WTC11 (cell line): ENCODE measurements around the gene ADGRV1.

Source experiments
- CTCF ChIP-seq: fragments of 200-600 bp; IDR thresholded peaks from 2 replicates; pipeline ENCODE4 v1.8.0; 2022; ENCODE audit warnings: antibody characterized with exemption
- ELF4 ChIP-seq: sonication (generic); formaldehyde crosslinking; IDR thresholded peaks from 2 replicates; pipeline ENCODE4 v1.8.1; 2022; ENCODE audit warnings: low read depth, mild to moderate bottlenecking, moderate library complexity, missing genetic modification reagents
- TEAD1 ChIP-seq: sonication (generic); formaldehyde crosslinking; IDR thresholded peaks from 2 replicates; pipeline ENCODE4 v1.8.0; 2022; ENCODE audit warnings: mild to moderate bottlenecking, missing genetic modification reagents
- ZBTB21 ChIP-seq: sonication (generic); formaldehyde crosslinking; IDR thresholded peaks from 2 replicates; pipeline ENCODE4 v1.8.1; 2023; ENCODE audit warnings: mild to moderate bottlenecking, missing genetic modification reagents, borderline replicate concordance
- TF ChIP-seq, protein P1 (sequence below): sonication (generic); formaldehyde crosslinking; conservative IDR thresholded peaks from 2 replicates; pipeline ENCODE4 v1.8.1; 2022; ENCODE audit warnings: mild to moderate bottlenecking, missing genetic modification reagents

DNA sequence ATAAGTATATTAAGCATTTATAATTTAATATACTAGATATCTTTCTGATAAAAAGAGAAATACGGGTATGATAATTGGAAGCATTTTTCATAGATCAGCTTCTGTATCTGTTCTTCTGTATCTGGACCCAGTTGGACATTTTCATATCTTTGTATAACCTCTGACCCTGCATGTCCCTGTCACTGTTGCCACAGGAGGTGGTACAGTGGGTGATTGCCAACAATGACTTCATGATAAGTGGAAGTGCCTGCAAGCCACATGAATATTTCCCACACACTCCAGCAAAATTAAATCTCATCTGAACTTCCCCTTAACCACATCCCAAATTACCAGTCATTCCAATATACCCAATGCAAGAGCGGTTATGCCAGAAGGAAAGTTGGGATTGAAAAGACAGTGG, 448.1 kb downstream of the ADGRV1 start:
- no peak for TF ChIP-seq CTCF
- TF ChIP-seq TEAD1 (CRISPR knock-in tag), result no peak
- no peak for TF ChIP-seq ELF4 (CRISPR knock-in tag)
- no peak for TF ChIP-seq ZBTB21
- TF ChIP-seq, protein P1, sequence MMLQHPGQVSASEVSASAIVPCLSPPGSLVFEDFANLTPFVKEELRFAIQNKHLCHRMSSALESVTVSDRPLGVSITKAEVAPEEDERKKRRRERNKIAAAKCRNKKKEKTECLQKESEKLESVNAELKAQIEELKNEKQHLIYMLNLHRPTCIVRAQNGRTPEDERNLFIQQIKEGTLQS (CRISPR knock-in tag), result no peak
